Gastroesophageal sphincter (tissue), 2 donors: ENCODE measurements around the gene PTPN1.

ENCODE experiments used
- EP300 ChIP-seq: sonication (generic); formaldehyde crosslinking; IDR thresholded peaks from one replicate; pipeline ENCODE4 v1.6.1; 2017; ENCODE audit warnings: antibody characterized with exemption, mild to moderate bottlenecking
- POLR2AphosphoS5 ChIP-seq: sonication (generic); formaldehyde crosslinking; IDR thresholded peaks from one replicate; pipeline ENCODE4 v1.6.1; 2017; ENCODE audit warnings: antibody characterized with exemption

DNA sequence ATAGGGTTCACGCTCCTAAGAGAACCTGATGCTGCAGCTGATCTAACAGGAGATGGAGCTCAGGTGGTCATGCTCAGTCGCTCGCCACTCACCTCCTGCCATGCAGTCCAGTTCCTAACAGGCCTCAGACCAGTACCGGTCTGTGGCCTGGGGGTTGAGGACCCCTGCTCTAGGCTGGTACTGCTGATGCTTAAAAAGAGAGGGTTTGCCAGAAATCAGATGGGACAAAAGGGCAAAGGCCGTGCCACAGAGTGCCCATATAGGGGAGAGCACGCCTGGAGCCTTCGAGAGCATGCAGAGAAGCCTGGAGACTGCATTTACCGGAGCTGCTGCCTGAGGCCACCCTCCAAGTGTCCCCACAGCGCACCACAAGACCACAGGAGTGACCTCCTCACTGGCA lies 75.5 kb downstream of the PTPN1 start:
- TF ChIP-seq EP300 (no peak), POLR2AphosphoS5 (no peak)
